HepG2 (cell line): ENCODE measurements around the gene ZNF853.

Experiments
- CTCF ChIP-seq: sonication (generic); formaldehyde crosslinking; IDR thresholded peaks from 2 replicates; pipeline ENCODE4 v1.5.0; 2020; ENCODE audit warnings: mild to moderate bottlenecking, missing genetic modification reagents, moderate library complexity
- GABPA ChIP-seq, 2 experiments: IDR thresholded peaks; 2 replicates each; pipeline ENCODE4 v1.6.1; 2011 to 2016; ENCODE audit warnings: low read depth in 2 of 2, low read length in 1 of 2, missing biosample characterization in 1 of 2, missing genetic modification characterization in 1 of 2
- NFRKB ChIP-seq: fragments of 450-650 bp; IDR thresholded peaks from 2 replicates; pipeline ENCODE4 v1.6.1; 2017
- PHF5A ChIP-seq: IDR thresholded peaks from one replicate; pipeline ENCODE4 v1.6.1; 2018; ENCODE audit warnings: low read depth, missing genetic modification reagents; ENCODE audit not compliant: unreplicated experiment
- POLR2AphosphoS5 ChIP-seq: IDR thresholded peaks from 2 replicates; pipeline ENCODE4 v1.6.1; 2012; ENCODE audit warnings: low read depth, low read length
- SAFB2 ChIP-seq: sonication (generic); formaldehyde crosslinking; IDR thresholded peaks from 2 replicates; pipeline ENCODE4 v1.5.1; 2020; ENCODE audit warnings: missing genetic modification reagents, low read depth, mild to moderate bottlenecking, borderline replicate concordance
- ZFP1 ChIP-seq: IDR thresholded peaks from 2 replicates; pipeline ENCODE4 v1.6.1; 2016
- ZKSCAN5 ChIP-seq: sonication (generic); formaldehyde crosslinking; IDR thresholded peaks from 2 replicates; pipeline ENCODE4 v1.5.1; 2020; ENCODE audit warnings: mild to moderate bottlenecking, missing genetic modification reagents
- ZNF362 ChIP-seq: sonication (generic); formaldehyde crosslinking; IDR thresholded peaks from 2 replicates; pipeline ENCODE4 v1.4.0; 2020; ENCODE audit warnings: missing genetic modification reagents, mild to moderate bottlenecking, borderline replicate concordance

- TF ChIP-seq SAFB2 (no peak), PHF5A (CRISPR knock-in tag) (no peak), CTCF (CRISPR knock-in tag) (no peak), ZKSCAN5 (CRISPR knock-in tag) (no peak), POLR2AphosphoS5 (no peak), GABPA (IDR thresholded peaks at IDR 0.05; ENCODE audit: low read depth, low read length) (no peak), GABPA (CRISPR knock-in tag; IDR thresholded peaks at IDR 0.05; ENCODE audit: low read depth) (no peak), NFRKB (no peak), ZFP1 (no peak), ZNF362 (CRISPR knock-in tag) (no peak)
Measured at GRCh38 chr7:6608081-6608480, 7.3 kb upstream of the ZNF853 start.
